ENCODE data around the gene SPATA3. TPM values are rescaled to one million over a fixed set of nuclear protein-coding genes. Genes with fewer than 3 reads are reported as not detected.

The SPATA3 gene
- polyA plus RNA-seq, 1 donor (not counting 4 experiments of a cell fraction or from before 2014, with no cell fraction given) = not detected

DNA sequence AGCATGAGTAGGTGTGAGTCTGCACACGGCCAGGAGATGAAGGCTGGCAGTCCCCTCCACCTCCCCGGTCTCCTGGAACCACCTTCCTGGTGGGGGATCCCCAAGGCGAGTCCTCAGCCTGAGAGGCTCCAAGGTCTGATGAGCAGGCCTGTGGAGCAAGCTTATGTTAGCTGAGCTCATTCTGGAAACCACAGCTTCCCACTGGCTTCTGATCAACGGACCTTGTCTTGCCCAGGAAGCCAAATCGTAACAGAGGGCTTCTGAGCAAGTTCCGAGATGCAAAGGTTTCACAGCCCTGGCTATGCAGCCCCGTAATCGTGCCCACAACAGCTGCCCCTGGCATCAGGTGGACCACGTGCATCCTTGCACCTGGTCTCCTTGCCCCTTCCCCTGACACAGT lies 42.1 kb upstream of the SPATA3 start:
- Histone ChIP-seq H3K36me3 (ENCODE audit: control insufficient read depth in 2 of 2, extremely low read depth in 1 of 2, insufficient read depth in 2 of 2, low read length in 2 of 2) (no peaks in the 10 kb centered on the region), H3K27me3 (ENCODE audit: control insufficient read depth, extremely low read depth, insufficient read depth, low read length) (peaks cover 5% of the 10 kb centered on the region), H3K4me1 (ENCODE audit: control insufficient read depth, extremely low read depth, insufficient read depth, low read length) (peaks cover 3% of the 10 kb centered on the region), H3K4me2 (ENCODE audit: control insufficient read depth, extremely low read depth, insufficient read depth, low read depth, low read length) (no peak overlapping the region), H3K9me3 (ENCODE audit: control insufficient read depth, low read depth, low read length) (no peaks in the 10 kb centered on the region), H2AFZ (ENCODE audit: control insufficient read depth, low read length) (no peak overlapping the region), H3K27ac (ENCODE audit: control insufficient read depth, insufficient read depth, low read length) (no peak overlapping the region), H4K20me1 (ENCODE audit: control insufficient read depth, extremely low read depth, insufficient read depth, low read length) (no peaks in the 10 kb centered on the region), H3K9me1 (ENCODE audit: control insufficient read depth, extremely low read depth, insufficient read depth, low read length) (no peaks in the 10 kb centered on the region), H3K9ac (ENCODE audit: control insufficient read depth, extremely low read depth, insufficient read depth, low read length) (no peak overlapping the region), H3K79me2 (ENCODE audit: control insufficient read depth, insufficient read depth, low read length) (no peaks in the 10 kb centered on the region), H3K4me3 (ENCODE audit: control insufficient read depth in 2 of 3, extremely low read depth in 1 of 3, insufficient read depth in 2 of 3, low read depth in 1 of 3, low read length in 3 of 3) (no peak overlapping the region)
- TF ChIP-seq EZH2 (IDR thresholded peaks at IDR 0.05; ENCODE audit: low read length) = no peak
- TF ChIP-seq, protein P1, sequence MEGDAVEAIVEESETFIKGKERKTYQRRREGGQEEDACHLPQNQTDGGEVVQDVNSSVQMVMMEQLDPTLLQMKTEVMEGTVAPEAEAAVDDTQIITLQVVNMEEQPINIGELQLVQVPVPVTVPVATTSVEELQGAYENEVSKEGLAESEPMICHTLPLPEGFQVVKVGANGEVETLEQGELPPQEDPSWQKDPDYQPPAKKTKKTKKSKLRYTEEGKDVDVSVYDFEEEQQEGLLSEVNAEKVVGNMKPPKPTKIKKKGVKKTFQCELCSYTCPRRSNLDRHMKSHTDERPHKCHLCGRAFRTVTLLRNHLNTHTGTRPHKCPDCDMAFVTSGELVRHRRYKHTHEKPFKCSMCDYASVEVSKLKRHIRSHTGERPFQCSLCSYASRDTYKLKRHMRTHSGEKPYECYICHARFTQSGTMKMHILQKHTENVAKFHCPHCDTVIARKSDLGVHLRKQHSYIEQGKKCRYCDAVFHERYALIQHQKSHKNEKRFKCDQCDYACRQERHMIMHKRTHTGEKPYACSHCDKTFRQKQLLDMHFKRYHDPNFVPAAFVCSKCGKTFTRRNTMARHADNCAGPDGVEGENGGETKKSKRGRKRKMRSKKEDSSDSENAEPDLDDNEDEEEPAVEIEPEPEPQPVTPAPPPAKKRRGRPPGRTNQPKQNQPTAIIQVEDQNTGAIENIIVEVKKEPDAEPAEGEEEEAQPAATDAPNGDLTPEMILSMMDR (optimal IDR thresholded peaks at IDR 0.05 in 1 of 3, IDR thresholded peaks at IDR 0.05 in 1 of 3, conservative IDR thresholded peaks at IDR 0.05 in 1 of 3; ENCODE audit: extremely low read depth in 1 of 3, insufficient read depth in 2 of 3, low read length in 3 of 3) = no peak
- DNase-seq (ENCODE audit: low read depth, low spot score) (no peak), FAIRE-seq (no peak)
- dilution Hi-C loops (cut with MboI; ENCODE audit: extremely low pct_ligation_motif_present, low sequenced_read_pairs) = no loop called here

DNA sequence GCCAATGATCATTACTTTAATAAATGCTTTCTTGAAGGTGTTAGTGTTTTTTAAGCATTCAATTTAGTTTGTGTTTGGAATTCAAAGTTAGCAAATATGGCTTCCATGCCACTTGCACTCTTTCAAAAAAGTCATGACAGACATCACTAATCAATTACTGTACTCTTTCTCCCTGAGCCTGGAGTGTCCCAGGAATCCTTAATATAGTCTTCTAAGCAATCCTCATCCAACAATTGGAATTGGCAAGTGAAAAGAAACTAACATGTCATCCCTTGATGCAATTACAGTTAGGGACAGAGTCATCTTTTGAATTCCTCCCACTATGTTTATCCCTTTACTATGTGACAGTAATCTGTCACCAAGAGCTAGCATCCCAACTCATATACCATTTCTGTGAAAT lies 41.2 kb upstream of the SPATA3 start:
- no peak overlapping the region for H3K9ac ChIP-seq (ENCODE audit: control insufficient read depth, extremely low read depth, insufficient read depth, low read length)
- H4K20me1 ChIP-seq (ENCODE audit: control insufficient read depth, extremely low read depth, insufficient read depth, low read length) = no peaks in the 10 kb centered on the region
- no peak overlapping the region for H2AFZ ChIP-seq (ENCODE audit: control insufficient read depth, low read length)
- TF ChIP-seq, protein P1 (optimal IDR thresholded peaks at IDR 0.05 in 1 of 3, IDR thresholded peaks at IDR 0.05 in 1 of 3, conservative IDR thresholded peaks at IDR 0.05 in 1 of 3; ENCODE audit: extremely low read depth in 1 of 3, insufficient read depth in 2 of 3, low read length in 3 of 3) = no peak
- TF ChIP-seq EZH2 (IDR thresholded peaks at IDR 0.05; ENCODE audit: low read length) = no peak
- H3K9me3 ChIP-seq (ENCODE audit: control insufficient read depth, low read depth, low read length) = no peaks in the 10 kb centered on the region
- DNase-seq (ENCODE audit: low read depth, low spot score) = no peak
- FAIRE-seq = no peak
- peaks cover 3% of the 10 kb centered on the region for H3K4me1 ChIP-seq (ENCODE audit: control insufficient read depth, extremely low read depth, insufficient read depth, low read length)
- no peaks in the 10 kb centered on the region for H3K36me3 ChIP-seq (ENCODE audit: control insufficient read depth in 2 of 2, extremely low read depth in 1 of 2, insufficient read depth in 2 of 2, low read length in 2 of 2)
- H3K79me2 ChIP-seq (ENCODE audit: control insufficient read depth, insufficient read depth, low read length) = no peaks in the 10 kb centered on the region
- H3K4me3 ChIP-seq (ENCODE audit: control insufficient read depth in 2 of 3, extremely low read depth in 1 of 3, insufficient read depth in 2 of 3, low read depth in 1 of 3, low read length in 3 of 3) = no peak overlapping the region
- dilution Hi-C loops (cut with MboI; ENCODE audit: extremely low pct_ligation_motif_present, low sequenced_read_pairs) = no loop called here
- H3K4me2 ChIP-seq (ENCODE audit: control insufficient read depth, extremely low read depth, insufficient read depth, low read depth, low read length) = no peak overlapping the region
- no peak overlapping the region for H3K27ac ChIP-seq (ENCODE audit: control insufficient read depth, insufficient read depth, low read length)
- H3K27me3 ChIP-seq (ENCODE audit: control insufficient read depth, extremely low read depth, insufficient read depth, low read length) = peaks cover 5% of the 10 kb centered on the region
- no peaks in the 10 kb centered on the region for H3K9me1 ChIP-seq (ENCODE audit: control insufficient read depth, extremely low read depth, insufficient read depth, low read length)

Measured in keratinocyte (primary cell).